Uterus (tissue), 4 donors: ENCODE measurements around the gene NSD1. TPM values are rescaled to one million over a fixed set of nuclear protein-coding genes. Genes with fewer than 3 reads are reported as not detected.
A peak's percentile ranks its signal among the peaks of the same experiment; 100 is the strongest.
"Not testable (repeated sequence)": the region's sequence is repeated elsewhere in the genome, so short reads cannot be mapped to it uniquely, and the experiment has no call there.

Experiments
- DNase-seq, 2 donors: peaks; one replicate each; pipeline ENCODE4 v3.0.0-alpha.2; 2019 to 2020
- H3K27ac ChIP-seq, 2 donors: fragments of 200-600 bp; sonication (generic); 1 replicate in 1 of 2; 2 replicates in 1 of 2; pipeline ENCODE4 v1.5.1; 2016 to 2018
- H3K27me3 ChIP-seq, 2 donors: fragments of 200-600 bp; sonication (generic); one replicate each; pipeline ENCODE4 v1.5.1; 2018 to 2019; ENCODE audit warnings: control low read depth in 1 of 2
- H3K36me3 ChIP-seq, 2 donors: fragments of 200-600 bp; sonication (generic); one replicate each; pipeline ENCODE4 v1.5.1; 2019; ENCODE audit warnings: control low read depth in 1 of 2
- H3K4me1 ChIP-seq, 2 donors: fragments of 200-600 bp; sonication (generic); one replicate each; pipeline ENCODE4 v1.5.1; 2018 to 2019; ENCODE audit warnings: control low read depth in 1 of 2
- H3K4me3 ChIP-seq, 2 donors: fragments of 200-600 bp; sonication (generic); 1 replicate in 1 of 2; 2 replicates in 1 of 2; pipeline ENCODE4 v1.5.1; 2018 to 2019; ENCODE audit warnings: mild to moderate bottlenecking in 1 of 2
- H3K9me3 ChIP-seq, 2 donors: fragments of 200-600 bp; sonication (generic); one replicate each; pipeline ENCODE4 v1.5.1; 2019; ENCODE audit warnings: control low read depth in 1 of 2
- CTCF ChIP-seq, 4 experiments: fragments of 200-600 bp in 2 of 4; fragments of 450-650 bp in 2 of 4; sonication (generic) in 2 of 4; IDR thresholded peaks; one replicate each; pipeline ENCODE4 v1.5.1; 2016 to 2019; ENCODE audit warnings: antibody characterized with exemption in 4 of 4, mild to moderate bottlenecking in 2 of 4, moderate library complexity in 1 of 4
- POLR2A ChIP-seq, 2 donors: fragments of 450-650 bp; IDR thresholded peaks; one replicate each; pipeline ENCODE4 v1.6.1; 2016; ENCODE audit warnings: antibody characterized with exemption in 2 of 2, mild to moderate bottlenecking in 1 of 2, moderate library complexity in 1 of 2
- intact Hi-C: fragments of 100-400 bp; cut with DNase I; formaldehyde crosslinking; loops from one replicate; pipeline ENCODE4 v1.15.1; 2023; ENCODE audit warnings: low total_unique reads
- total RNA-seq, 4 donors: library from RNA; depleted of rRNA in 3 of 4; stranded (reverse); fragments of >200 nt in 3 of 4; gene quantifications; one replicate each; pipeline versions ENCODE4 v1.1.0 to v1.2.4, GENCODE V29; 2014 to 2023
- donor health status: DM: yes; HTN: yes; CAD: no.

Gene NSD1
- total RNA-seq, 4 donors from 2014 or later: 24.1 to 132 (median 64.6) TPM

- H3K9me3 ChIP-seq: no peaks in the 10 kb centered on the region
- no peak overlapping the region for H3K27ac ChIP-seq
- H3K27me3 ChIP-seq: no peaks in the 10 kb centered on the region
- no peaks in the 10 kb centered on the region for H3K4me1 ChIP-seq
- no peak overlapping the region for H3K4me3 ChIP-seq
- no peak for TF ChIP-seq CTCF (IDR thresholded peaks at IDR 0.05)
- TF ChIP-seq POLR2A (IDR thresholded peaks at IDR 0.05): no peak
- no peaks in the 10 kb centered on the region for H3K36me3 ChIP-seq
- DNase-seq: no peak
- intact Hi-C loops: no loop called here
Observed at GRCh38 chr5:177163500-177163899, 29.9 kb downstream of the NSD1 start.

- Histone ChIP-seq H3K4me1 (no peaks in the 10 kb centered on the region), H3K27ac (no peak overlapping the region), H3K27me3 (no peaks in the 10 kb centered on the region), H3K9me3 (no peaks in the 10 kb centered on the region), H3K4me3 (no peak overlapping the region), H3K36me3 (no peaks in the 10 kb centered on the region)
- DNase-seq: no peak
- TF ChIP-seq POLR2A (IDR thresholded peaks at IDR 0.05) (no peak), CTCF (IDR thresholded peaks at IDR 0.05) (no peak)
- intact Hi-C loops: no loop called here
Observed at GRCh38 chr5:177169271-177169670, 35.7 kb downstream of the NSD1 start.

- Histone ChIP-seq H3K4me3 (no peak overlapping the region), H3K27ac (peak overlapping the region in 1 of 2 donors; percentile 5), H3K9me3 (no peaks in the 10 kb centered on the region), H3K4me1 (no peaks in the 10 kb centered on the region), H3K36me3 (no peaks in the 10 kb centered on the region), H3K27me3 (no peaks in the 10 kb centered on the region)
- intact Hi-C loops: no loop called here
- TF ChIP-seq POLR2A (IDR thresholded peaks at IDR 0.05): no peak
- TF ChIP-seq CTCF (IDR thresholded peaks at IDR 0.05): no peak
- no peak for DNase-seq
Observed at GRCh38 chr5:177171961-177172360, 38.4 kb downstream of the NSD1 start.

GRCh38 chr5:177175336-177175735 lies 41.8 kb downstream of the NSD1 start:
- no peak for TF ChIP-seq CTCF (IDR thresholded peaks at IDR 0.05)
- no peak for TF ChIP-seq POLR2A (IDR thresholded peaks at IDR 0.05)
- H3K4me3 ChIP-seq: no peak overlapping the region
- intact Hi-C loops: no loop called here
- H3K36me3 ChIP-seq: no peaks in the 10 kb centered on the region
- no peaks in the 10 kb centered on the region for H3K4me1 ChIP-seq
- H3K27me3 ChIP-seq: no peaks in the 10 kb centered on the region
- H3K27ac ChIP-seq: no peak overlapping the region
- no peaks in the 10 kb centered on the region for H3K9me3 ChIP-seq
- no peak for DNase-seq

GRCh38 chr5:177176175-177176711 lies 42.7 kb downstream of the NSD1 start:
- TF ChIP-seq CTCF (IDR thresholded peaks at IDR 0.05): no peak
- TF ChIP-seq POLR2A (IDR thresholded peaks at IDR 0.05): no peak
- no peak for DNase-seq
- Histone ChIP-seq H3K9me3 (no peaks in the 10 kb centered on the region), H3K4me1 (no peaks in the 10 kb centered on the region), H3K27ac (no peak overlapping the region), H3K27me3 (no peaks in the 10 kb centered on the region), H3K36me3 (no peaks in the 10 kb centered on the region), H3K4me3 (no peak overlapping the region)
- intact Hi-C loops: no loop called here

GRCh38 chr5:177177847-177178437 lies 44.4 kb downstream of the NSD1 start:
- H3K4me1 ChIP-seq, intact Hi-C loops: not testable (repeated sequence)

More at GRCh38 chr5:177177847-177178437, 44.4 kb downstream of the NSD1 start:
- not testable (repeated sequence) for H3K27ac ChIP-seq, DNase-seq, H3K27me3 ChIP-seq, H3K4me3 ChIP-seq, H3K9me3 ChIP-seq, H3K36me3 ChIP-seq
